ENCODE measurements around the gene ACY1. TPM values are rescaled to one million over a fixed set of nuclear protein-coding genes. Genes with fewer than 3 reads are reported as not detected.

ACY1 gene
- total and polyA plus RNA-seq, 4 donors, result 69.5 to 274 (median 238) TPM

DNA sequence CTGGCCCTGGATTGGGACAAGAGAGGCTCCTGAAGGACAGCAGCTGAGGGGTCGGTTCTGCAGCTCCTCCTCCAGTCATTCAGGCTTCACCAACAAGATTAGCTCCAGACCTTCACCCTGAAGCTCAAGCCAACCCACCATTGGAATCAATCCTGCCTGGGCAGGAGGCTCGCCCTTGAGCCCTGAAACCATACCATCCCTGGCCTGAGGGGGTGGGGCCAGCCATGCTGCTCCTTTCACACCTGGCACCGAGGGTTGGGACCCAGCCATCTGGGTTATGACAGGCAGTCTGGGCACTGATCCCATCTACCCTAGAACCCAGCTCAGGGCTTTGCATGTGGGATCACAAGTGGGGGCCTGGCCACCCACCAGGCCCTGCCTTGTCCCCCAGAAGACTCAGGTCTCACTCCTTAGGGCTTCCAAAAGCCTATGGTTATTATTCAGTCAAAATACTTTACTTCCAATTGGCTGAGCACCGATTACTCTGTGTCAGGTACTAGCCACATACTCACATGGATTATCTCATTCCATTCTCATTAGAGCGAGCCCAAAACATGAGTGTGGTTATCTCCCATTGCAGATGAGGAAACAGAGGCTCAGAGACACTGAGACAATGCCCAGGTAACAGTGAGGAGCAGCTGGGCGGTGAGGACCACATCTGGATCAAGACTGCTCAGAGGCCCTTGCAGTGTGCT, 12.6 kb upstream of the ACY1 start:
- Histone ChIP-seq H3K27ac (ENCODE audit: low read depth in 1 of 2, low read length in 2 of 2) (peak overlapping the region in 1 of 2 donors; percentile 29), H3K4me3 (ENCODE audit: low read depth in 1 of 3, low read length in 3 of 3) (no peak overlapping the region), H3K27me3 (ENCODE audit: control insufficient read depth in 4 of 4, insufficient read depth in 4 of 4, low read length in 3 of 4) (no peaks in the 10 kb centered on the region), H3K9ac (ENCODE audit: low read depth in 1 of 2, low read length in 2 of 2) (no peak overlapping the region), H3K36me3 (ENCODE audit: control insufficient read depth in 4 of 4, insufficient read depth in 3 of 4, low read depth in 1 of 4, low read length in 3 of 4) (no peaks in the 10 kb centered on the region), H3K4me1 (ENCODE audit: control insufficient read depth in 4 of 4, insufficient read depth in 4 of 4, low read length in 3 of 4) (peaks cover 16 to 64% (median 57%) of the 10 kb centered on the region in 4 donors), H3K9me3 (ENCODE audit: control insufficient read depth in 4 of 4, low read length in 3 of 4) (no peaks in the 10 kb centered on the region)
- 46% methylated on average over 6 of the region's 6 CpGs for WGBS
- no peak for DNase-seq (ENCODE audit: low spot score)
- TF ChIP-seq HNF4A (conservative IDR thresholded peaks at IDR 0.05), result peak in 1 of 2 donors; percentile 29
- TF ChIP-seq, protein P1, sequence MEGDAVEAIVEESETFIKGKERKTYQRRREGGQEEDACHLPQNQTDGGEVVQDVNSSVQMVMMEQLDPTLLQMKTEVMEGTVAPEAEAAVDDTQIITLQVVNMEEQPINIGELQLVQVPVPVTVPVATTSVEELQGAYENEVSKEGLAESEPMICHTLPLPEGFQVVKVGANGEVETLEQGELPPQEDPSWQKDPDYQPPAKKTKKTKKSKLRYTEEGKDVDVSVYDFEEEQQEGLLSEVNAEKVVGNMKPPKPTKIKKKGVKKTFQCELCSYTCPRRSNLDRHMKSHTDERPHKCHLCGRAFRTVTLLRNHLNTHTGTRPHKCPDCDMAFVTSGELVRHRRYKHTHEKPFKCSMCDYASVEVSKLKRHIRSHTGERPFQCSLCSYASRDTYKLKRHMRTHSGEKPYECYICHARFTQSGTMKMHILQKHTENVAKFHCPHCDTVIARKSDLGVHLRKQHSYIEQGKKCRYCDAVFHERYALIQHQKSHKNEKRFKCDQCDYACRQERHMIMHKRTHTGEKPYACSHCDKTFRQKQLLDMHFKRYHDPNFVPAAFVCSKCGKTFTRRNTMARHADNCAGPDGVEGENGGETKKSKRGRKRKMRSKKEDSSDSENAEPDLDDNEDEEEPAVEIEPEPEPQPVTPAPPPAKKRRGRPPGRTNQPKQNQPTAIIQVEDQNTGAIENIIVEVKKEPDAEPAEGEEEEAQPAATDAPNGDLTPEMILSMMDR (IDR thresholded peaks at IDR 0.05; ENCODE audit: low read depth, low read length, missing input control), result peak; percentile 5
- TF ChIP-seq HNF4G (IDR thresholded peaks at IDR 0.05), result no peak
- no peak for TF ChIP-seq YY1 (IDR thresholded peaks at IDR 0.05)
- TF ChIP-seq JUND (IDR thresholded peaks at IDR 0.05), result no peak

DNA sequence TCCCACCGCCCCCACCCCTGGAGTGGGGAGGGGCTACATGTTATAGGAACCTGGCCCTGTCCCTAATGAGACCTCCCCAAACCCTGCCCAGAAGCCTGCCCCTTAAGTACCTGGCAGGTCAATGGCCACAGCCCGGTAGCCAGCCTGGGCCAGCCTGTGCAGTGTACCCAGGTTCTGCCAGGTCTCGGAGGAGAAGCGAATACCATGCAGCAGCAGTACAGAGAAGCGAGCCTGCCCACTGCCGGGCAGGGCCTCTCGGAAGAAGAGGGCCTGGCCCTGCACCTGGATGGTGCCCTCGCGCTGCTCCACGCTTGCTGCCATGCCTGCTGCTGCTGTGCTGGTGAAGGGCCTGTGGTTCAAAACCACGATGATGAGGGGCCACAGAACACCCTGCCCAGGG, 12.0 kb upstream of the ACY1 start:
- Histone ChIP-seq H3K36me3 (ENCODE audit: control insufficient read depth in 4 of 4, insufficient read depth in 3 of 4, low read depth in 1 of 4, low read length in 3 of 4) (no peaks in the 10 kb centered on the region), H3K9me3 (ENCODE audit: control insufficient read depth in 4 of 4, low read length in 3 of 4) (no peaks in the 10 kb centered on the region), H3K4me3 (ENCODE audit: low read depth in 1 of 3, low read length in 3 of 3) (no peak overlapping the region), H3K4me1 (ENCODE audit: control insufficient read depth in 4 of 4, insufficient read depth in 4 of 4, low read length in 3 of 4) (peaks cover 18 to 68% (median 59%) of the 10 kb centered on the region in 4 donors), H3K27me3 (ENCODE audit: control insufficient read depth in 4 of 4, insufficient read depth in 4 of 4, low read length in 3 of 4) (no peaks in the 10 kb centered on the region), H3K27ac (ENCODE audit: low read depth in 1 of 2, low read length in 2 of 2) (peak overlapping the region; percentile 29 to 30), H3K9ac (ENCODE audit: low read depth in 1 of 2, low read length in 2 of 2) (no peak overlapping the region)
- no peak for DNase-seq (ENCODE audit: low spot score)
- 84% methylated on average over 11 of the region's 11 CpGs for WGBS
- TF ChIP-seq TAF1 (conservative IDR thresholded peaks at IDR 0.05), result no peak
- TF ChIP-seq SP1 (IDR thresholded peaks at IDR 0.05), result no peak
- TF ChIP-seq JUND (IDR thresholded peaks at IDR 0.05), result no peak
- no peak for TF ChIP-seq FOXA1 (IDR thresholded peaks at IDR 0.05)
- no peak for TF ChIP-seq GABPA (IDR thresholded peaks at IDR 0.05 in 1 of 2, conservative IDR thresholded peaks at IDR 0.05 in 1 of 2)
- TF ChIP-seq, protein P1 (IDR thresholded peaks at IDR 0.05; ENCODE audit: low read depth, low read length, missing input control), result no peak
- TF ChIP-seq FOXA2 (IDR thresholded peaks at IDR 0.05), result no peak
- TF ChIP-seq, protein P2, sequence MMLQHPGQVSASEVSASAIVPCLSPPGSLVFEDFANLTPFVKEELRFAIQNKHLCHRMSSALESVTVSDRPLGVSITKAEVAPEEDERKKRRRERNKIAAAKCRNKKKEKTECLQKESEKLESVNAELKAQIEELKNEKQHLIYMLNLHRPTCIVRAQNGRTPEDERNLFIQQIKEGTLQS (IDR thresholded peaks at IDR 0.05), result no peak
- TF ChIP-seq RXRA (IDR thresholded peaks at IDR 0.05), result no peak
